Measurements from ENCODE around the gene TMEM163. TPM values are rescaled to one million over a fixed set of nuclear protein-coding genes. Genes with fewer than 3 reads are reported as not detected.

The TMEM163 gene
- total RNA-seq, 2 donors from 2014 or later, result 0.14 to 2.5 TPM

GRCh38 chr2:134692499-134692898 lies 26.3 kb downstream of the TMEM163 start:
- Histone ChIP-seq H3K9me3 (no peaks in the 10 kb centered on the region), H3K4me3 (no peak overlapping the region), H3K4me1 (ENCODE audit: control insufficient read depth in 1 of 2, low read depth in 2 of 2) (no peaks in the 10 kb centered on the region), H3K27me3 (replicated peaks; ENCODE audit: insufficient read depth) (no peaks in the 10 kb centered on the region), H3K27ac (no peak overlapping the region), H3K36me3 (no peaks in the 10 kb centered on the region)
- TF ChIP-seq CTCF (IDR thresholded peaks at IDR 0.05), result no peak
- ATAC-seq (ENCODE audit: insufficient number of reproducible peaks, low FRiP score, low read depth) (no peak), DNase-seq (ENCODE audit: low spot score) (no peak)

- no peaks in the 10 kb centered on the region for H3K36me3 ChIP-seq
- H3K9me3 ChIP-seq, result no peaks in the 10 kb centered on the region
- no peak for ATAC-seq (ENCODE audit: insufficient number of reproducible peaks, low FRiP score, low read depth)
- H3K4me1 ChIP-seq (ENCODE audit: control insufficient read depth in 1 of 2, low read depth in 2 of 2), result no peaks in the 10 kb centered on the region
- no peak for TF ChIP-seq CTCF (IDR thresholded peaks at IDR 0.05)
- H3K27ac ChIP-seq, result no peak overlapping the region
- no peak overlapping the region for H3K4me3 ChIP-seq
- no peaks in the 10 kb centered on the region for H3K27me3 ChIP-seq (replicated peaks; ENCODE audit: insufficient read depth)
- DNase-seq (ENCODE audit: low spot score), result no peak
Observed at GRCh38 chr2:134690629-134691215, 28.1 kb downstream of the TMEM163 start.

GRCh38 chr2:134689315-134689714 lies 29.5 kb downstream of the TMEM163 start:
- H3K9me3 ChIP-seq, result no peaks in the 10 kb centered on the region
- DNase-seq (ENCODE audit: low spot score) (no peak), ATAC-seq (ENCODE audit: insufficient number of reproducible peaks, low FRiP score, low read depth) (no peak)
- H3K4me3 ChIP-seq, result no peak overlapping the region
- H3K27me3 ChIP-seq (replicated peaks; ENCODE audit: insufficient read depth), result no peaks in the 10 kb centered on the region
- no peak for TF ChIP-seq CTCF (IDR thresholded peaks at IDR 0.05)
- no peaks in the 10 kb centered on the region for H3K4me1 ChIP-seq (ENCODE audit: control insufficient read depth in 1 of 2, low read depth in 2 of 2)
- H3K36me3 ChIP-seq, result no peaks in the 10 kb centered on the region
- no peak overlapping the region for H3K27ac ChIP-seq

GRCh38 chr2:134685967-134686366 lies 32.8 kb downstream of the TMEM163 start:
- no peak for ATAC-seq (ENCODE audit: insufficient number of reproducible peaks, low FRiP score, low read depth)
- Histone ChIP-seq H3K27ac (no peak overlapping the region), H3K4me1 (ENCODE audit: control insufficient read depth in 1 of 2, low read depth in 2 of 2) (no peaks in the 10 kb centered on the region), H3K9me3 (no peaks in the 10 kb centered on the region), H3K27me3 (replicated peaks; ENCODE audit: insufficient read depth) (no peaks in the 10 kb centered on the region), H3K4me3 (no peak overlapping the region), H3K36me3 (no peaks in the 10 kb centered on the region)
- no peak for TF ChIP-seq CTCF (IDR thresholded peaks at IDR 0.05)
- DNase-seq (ENCODE audit: low spot score), result no peak

GRCh38 chr2:134683561-134684112 lies 35.2 kb downstream of the TMEM163 start:
- ATAC-seq (ENCODE audit: insufficient number of reproducible peaks, low FRiP score, low read depth), result no peak

More at GRCh38 chr2:134683561-134684112, 35.2 kb downstream of the TMEM163 start:
- H3K27me3 ChIP-seq (replicated peaks; ENCODE audit: insufficient read depth), result no peaks in the 10 kb centered on the region
- no peak for TF ChIP-seq CTCF (IDR thresholded peaks at IDR 0.05)
- DNase-seq (ENCODE audit: low spot score), result no peak
- no peak overlapping the region for H3K27ac ChIP-seq
- H3K4me3 ChIP-seq, result no peak overlapping the region
- no peaks in the 10 kb centered on the region for H3K9me3 ChIP-seq
- no peaks in the 10 kb centered on the region for H3K4me1 ChIP-seq (ENCODE audit: control insufficient read depth in 1 of 2, low read depth in 2 of 2)
- H3K36me3 ChIP-seq, result no peaks in the 10 kb centered on the region

Measured in thoracic aorta (tissue), 2 donors.